Stimulated activated CD4-positive, alpha-beta T cell treated with anti-CD3 and anti-CD28 coated beads, Interleukin-4, amount 100 ng/mL, for 1 hour (primary cell): ENCODE data around the gene TSPYL6.

Experiments
- DNase-seq: peaks from one replicate; pipeline ENCODE4 v3.0.0-alpha.2; 2020

TSPYL6 gene

GRCh38 chr2:54255230-54256090 is 569 bp downstream of the TSPYL6 start:
- DNase-seq, result no peak

- DNase-seq, result no peak
These were observed 1.8 kb downstream of the TSPYL6 start for GRCh38 chr2:54254180-54254579.

- DNase-seq, result no peak
These were observed 6.4 kb downstream of the TSPYL6 start for GRCh38 chr2:54249629-54250028.

GRCh38 chr2:54247115-54247514 is 8.9 kb downstream of the TSPYL6 start:
- DNase-seq, result no peak

- no peak for DNase-seq
These were observed 15.2 kb downstream of the TSPYL6 start for GRCh38 chr2:54240515-54241469.

- no peak for DNase-seq
These were observed 16.6 kb downstream of the TSPYL6 start for GRCh38 chr2:54239427-54239826.

- DNase-seq, result no peak
These were observed 18.6 kb downstream of the TSPYL6 start for GRCh38 chr2:54237428-54237827.

- no peak for DNase-seq
These were observed 22.0 kb downstream of the TSPYL6 start for GRCh38 chr2:54233832-54234649.

- no peak for DNase-seq
These were observed 27.1 kb downstream of the TSPYL6 start for GRCh38 chr2:54228945-54229344.

GRCh38 chr2:54227798-54228197 is 28.2 kb downstream of the TSPYL6 start:
- DNase-seq, result no peak

- no peak for DNase-seq
These were observed 29.8 kb downstream of the TSPYL6 start for GRCh38 chr2:54226260-54226659.

GRCh38 chr2:54224997-54225396 is 31.0 kb downstream of the TSPYL6 start:
- no peak for DNase-seq

GRCh38 chr2:54213082-54213481 is 42.9 kb downstream of the TSPYL6 start:
- no peak for DNase-seq

GRCh38 chr2:54212456-54212855 is 43.6 kb downstream of the TSPYL6 start:
- no peak for DNase-seq

GRCh38 chr2:54209379-54209778 is 46.6 kb downstream of the TSPYL6 start:
- DNase-seq, result no peak

- no peak for DNase-seq
These were observed 47.4 kb downstream of the TSPYL6 start for GRCh38 chr2:54208364-54209240.

- no peak for DNase-seq
These were observed 48.3 kb downstream of the TSPYL6 start for GRCh38 chr2:54207666-54208195.

GRCh38 chr2:54206596-54206995 is 49.4 kb downstream of the TSPYL6 start:
- no peak for DNase-seq

- no peak for DNase-seq
These were observed 51.6 kb downstream of the TSPYL6 start for GRCh38 chr2:54204476-54204875.
